Purkinje cell (primary cell): ENCODE data around the gene PGAP1. TPM values are rescaled to one million over a fixed set of nuclear protein-coding genes. Genes with fewer than 3 reads are reported as not detected.

Experiments
- polyA plus RNA-seq: library from polyadenylated mRNA; unstranded; fragments of >200 nt; fragmentation: Nextera tagmentation; gene quantifications from 2 replicates; pipeline ENCODE4 v1.2.1, GENCODE V29; 2014

PGAP1 gene
- 16.0 and 21.8 TPM in 2 replicates for polyA plus RNA-seq

DNA sequence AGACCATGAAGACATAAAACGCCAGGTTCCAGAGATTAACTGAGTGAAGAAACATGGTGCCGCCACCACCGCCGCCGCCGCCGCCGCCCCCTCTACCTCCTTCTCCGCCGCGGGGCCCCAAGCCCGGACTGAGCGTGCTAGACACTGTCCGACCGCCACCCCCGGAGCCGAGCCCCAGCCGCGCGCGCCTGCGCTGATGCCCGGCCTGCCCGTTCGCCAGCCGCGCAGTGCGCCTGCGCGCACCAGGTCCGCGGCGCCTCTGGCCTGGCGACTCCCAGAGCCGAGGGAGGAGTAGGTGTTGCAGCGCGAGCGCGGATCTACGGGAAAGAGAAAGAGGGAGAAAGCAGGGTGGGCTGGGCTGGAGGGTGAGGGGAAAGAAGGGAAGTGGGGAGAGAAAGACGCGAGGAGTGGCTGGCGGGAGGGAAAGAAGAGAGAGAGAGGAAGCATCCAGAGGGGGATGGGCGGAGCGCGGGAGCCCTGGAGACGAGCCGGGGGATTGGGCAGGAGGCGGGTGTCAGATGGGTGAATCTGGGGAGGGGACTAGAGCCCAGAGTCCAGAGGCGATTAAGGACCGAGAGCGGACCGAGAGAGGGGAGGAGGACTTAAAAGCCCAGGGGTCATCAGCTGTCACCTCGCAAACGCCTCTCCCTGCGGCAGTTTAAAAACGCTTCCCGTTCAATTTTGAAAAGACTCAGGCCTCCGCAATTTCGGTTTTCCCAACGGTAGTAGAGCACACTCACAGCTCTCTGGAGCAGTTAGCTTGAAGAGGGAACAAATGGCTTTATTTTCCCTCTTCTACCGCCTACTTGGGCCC lies at the start of gene PGAP1:
Gene PGAP1, minus strand, starts transcription at position 146 of the 814 bp plus-strand sequence. Its CDS starts 91 bp downstream, at position 55.

GRCh38 chr2:196809260-196809659 lies 117.2 kb downstream of the PGAP1 start, which contains the start of gene C2orf66:
Gene C2orf66 (minus strand): TSS chr2:196809355. CDS start chr2:196809336, 19 bp downstream.

Other genes with a start within 250 kb of the PGAP1 start
- 44.6 and 65.6 TPM in 2 replicates for gene GTF3C3, start 127.0 kb downstream of the PGAP1 start, polyA plus RNA-seq
- 1.8 TPM in 1 of 2 replicates, not detected in the other for gene C2orf66, start 117.4 kb downstream of the PGAP1 start, polyA plus RNA-seq